ENCODE measurements around the gene NEAT1.

The NEAT1 gene

DNA sequence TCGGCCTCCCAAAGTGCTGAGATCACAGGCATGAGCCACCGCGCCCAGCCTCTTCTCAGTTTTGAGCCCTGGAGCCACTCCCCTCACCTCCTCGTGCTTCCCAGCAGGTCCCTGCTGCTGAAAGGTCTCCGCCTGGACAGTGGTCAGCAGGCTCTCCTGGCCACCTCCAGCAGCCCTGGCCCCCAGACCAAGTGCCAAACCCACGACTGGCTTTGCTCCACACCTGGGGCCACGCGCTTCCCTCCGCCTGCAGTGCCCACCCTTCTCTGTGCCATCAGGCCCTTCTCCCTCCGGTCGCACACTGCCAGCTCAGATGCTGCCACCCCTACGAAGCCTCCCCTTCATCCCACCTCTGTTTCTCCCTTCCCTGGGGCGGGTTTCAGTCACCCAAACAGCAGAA lies 23.3 kb upstream of the NEAT1 start:
- H3K9me2 ChIP-seq (replicated peaks; ENCODE audit: low read depth, low read length) = no peaks in the 10 kb centered on the region
- no peaks in the 10 kb centered on the region for H3K4me1 ChIP-seq (ENCODE audit: insufficient read depth, low read length, poor library complexity, severe bottlenecking)
- H3K4me2 ChIP-seq (ENCODE audit: low read depth, low read length, poor library complexity, severe bottlenecking) = no peak overlapping the region
- H3K36me3 ChIP-seq (ENCODE audit: insufficient read depth, low read length) = peaks cover 42% of the 10 kb centered on the region; the same call in 1 of the 2 replicates
- TF ChIP-seq, protein P1, sequence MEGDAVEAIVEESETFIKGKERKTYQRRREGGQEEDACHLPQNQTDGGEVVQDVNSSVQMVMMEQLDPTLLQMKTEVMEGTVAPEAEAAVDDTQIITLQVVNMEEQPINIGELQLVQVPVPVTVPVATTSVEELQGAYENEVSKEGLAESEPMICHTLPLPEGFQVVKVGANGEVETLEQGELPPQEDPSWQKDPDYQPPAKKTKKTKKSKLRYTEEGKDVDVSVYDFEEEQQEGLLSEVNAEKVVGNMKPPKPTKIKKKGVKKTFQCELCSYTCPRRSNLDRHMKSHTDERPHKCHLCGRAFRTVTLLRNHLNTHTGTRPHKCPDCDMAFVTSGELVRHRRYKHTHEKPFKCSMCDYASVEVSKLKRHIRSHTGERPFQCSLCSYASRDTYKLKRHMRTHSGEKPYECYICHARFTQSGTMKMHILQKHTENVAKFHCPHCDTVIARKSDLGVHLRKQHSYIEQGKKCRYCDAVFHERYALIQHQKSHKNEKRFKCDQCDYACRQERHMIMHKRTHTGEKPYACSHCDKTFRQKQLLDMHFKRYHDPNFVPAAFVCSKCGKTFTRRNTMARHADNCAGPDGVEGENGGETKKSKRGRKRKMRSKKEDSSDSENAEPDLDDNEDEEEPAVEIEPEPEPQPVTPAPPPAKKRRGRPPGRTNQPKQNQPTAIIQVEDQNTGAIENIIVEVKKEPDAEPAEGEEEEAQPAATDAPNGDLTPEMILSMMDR (conservative IDR thresholded peaks at IDR 0.05; ENCODE audit: low read length) = no peak
- TF ChIP-seq EZH2phosphoT487 (IDR thresholded peaks at IDR 0.05; ENCODE audit: borderline replicate concordance) = no peak
- no peaks in the 10 kb centered on the region for H3K79me2 ChIP-seq (ENCODE audit: insufficient read depth, low read length)
- H3K9ac ChIP-seq (ENCODE audit: low read depth, low read length, poor library complexity, severe bottlenecking) = no peak overlapping the region
- no peak overlapping the region for H2AFZ ChIP-seq (ENCODE audit: low read length)
- no peaks in the 10 kb centered on the region for H3F3A ChIP-seq (ENCODE audit: low read depth)
- no peak overlapping the region for H3K4me3 ChIP-seq (ENCODE audit: low read length, poor library complexity, severe bottlenecking)
- H3K27me3 ChIP-seq (ENCODE audit: insufficient read depth, low read length, poor library complexity, severe bottlenecking) = no peaks in the 10 kb centered on the region
- H3K9me3 ChIP-seq (ENCODE audit: insufficient read depth, low read depth, low read length) = no peaks in the 10 kb centered on the region
- peaks cover 2% of the 10 kb centered on the region for H4K20me1 ChIP-seq (ENCODE audit: insufficient read depth, low read length, poor library complexity, severe bottlenecking)

DNA sequence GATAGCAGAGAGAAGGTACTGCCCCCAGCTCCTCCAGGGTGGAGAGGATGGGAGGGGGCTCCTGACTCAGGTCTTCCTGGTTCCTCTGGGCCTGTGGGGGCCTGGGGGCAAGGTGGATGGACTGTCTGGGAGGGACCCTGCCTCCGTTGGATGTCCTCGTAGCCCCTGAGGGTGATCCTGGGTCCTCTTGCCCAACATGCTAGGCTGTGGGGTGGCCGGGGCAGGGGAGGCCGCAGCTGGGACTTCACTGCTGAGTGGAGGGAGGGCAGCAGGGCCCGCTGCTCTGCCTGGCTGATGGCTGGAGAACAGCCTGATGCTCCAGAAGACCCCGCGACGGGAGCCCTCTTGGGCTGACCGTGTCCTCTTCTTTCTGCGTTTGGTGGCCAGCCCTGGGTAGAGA lies 22.8 kb upstream of the NEAT1 start:
- no peak overlapping the region for H2AFZ ChIP-seq (ENCODE audit: low read length)
- H3K9me2 ChIP-seq (replicated peaks; ENCODE audit: low read depth, low read length) = no peaks in the 10 kb centered on the region
- no peaks in the 10 kb centered on the region for H3K4me1 ChIP-seq (ENCODE audit: insufficient read depth, low read length, poor library complexity, severe bottlenecking)
- no peak overlapping the region for H3K4me3 ChIP-seq (ENCODE audit: low read length, poor library complexity, severe bottlenecking)
- H3K79me2 ChIP-seq (ENCODE audit: insufficient read depth, low read length) = no peaks in the 10 kb centered on the region
- peaks cover 42% of the 10 kb centered on the region; the same call in 1 of the 2 replicates for H3K36me3 ChIP-seq (ENCODE audit: insufficient read depth, low read length)
- H3K9ac ChIP-seq (ENCODE audit: low read depth, low read length, poor library complexity, severe bottlenecking) = no peak overlapping the region
- no peak overlapping the region for H3K4me2 ChIP-seq (ENCODE audit: low read depth, low read length, poor library complexity, severe bottlenecking)
- H3K27me3 ChIP-seq (ENCODE audit: insufficient read depth, low read length, poor library complexity, severe bottlenecking) = no peaks in the 10 kb centered on the region
- H4K20me1 ChIP-seq (ENCODE audit: insufficient read depth, low read length, poor library complexity, severe bottlenecking) = peaks cover 2% of the 10 kb centered on the region
- no peaks in the 10 kb centered on the region for H3K9me3 ChIP-seq (ENCODE audit: insufficient read depth, low read depth, low read length)
- TF ChIP-seq, protein P1 (conservative IDR thresholded peaks at IDR 0.05; ENCODE audit: low read length) = no peak
- no peak for TF ChIP-seq EZH2phosphoT487 (IDR thresholded peaks at IDR 0.05; ENCODE audit: borderline replicate concordance)
- H3F3A ChIP-seq (ENCODE audit: low read depth) = no peaks in the 10 kb centered on the region

DNA sequence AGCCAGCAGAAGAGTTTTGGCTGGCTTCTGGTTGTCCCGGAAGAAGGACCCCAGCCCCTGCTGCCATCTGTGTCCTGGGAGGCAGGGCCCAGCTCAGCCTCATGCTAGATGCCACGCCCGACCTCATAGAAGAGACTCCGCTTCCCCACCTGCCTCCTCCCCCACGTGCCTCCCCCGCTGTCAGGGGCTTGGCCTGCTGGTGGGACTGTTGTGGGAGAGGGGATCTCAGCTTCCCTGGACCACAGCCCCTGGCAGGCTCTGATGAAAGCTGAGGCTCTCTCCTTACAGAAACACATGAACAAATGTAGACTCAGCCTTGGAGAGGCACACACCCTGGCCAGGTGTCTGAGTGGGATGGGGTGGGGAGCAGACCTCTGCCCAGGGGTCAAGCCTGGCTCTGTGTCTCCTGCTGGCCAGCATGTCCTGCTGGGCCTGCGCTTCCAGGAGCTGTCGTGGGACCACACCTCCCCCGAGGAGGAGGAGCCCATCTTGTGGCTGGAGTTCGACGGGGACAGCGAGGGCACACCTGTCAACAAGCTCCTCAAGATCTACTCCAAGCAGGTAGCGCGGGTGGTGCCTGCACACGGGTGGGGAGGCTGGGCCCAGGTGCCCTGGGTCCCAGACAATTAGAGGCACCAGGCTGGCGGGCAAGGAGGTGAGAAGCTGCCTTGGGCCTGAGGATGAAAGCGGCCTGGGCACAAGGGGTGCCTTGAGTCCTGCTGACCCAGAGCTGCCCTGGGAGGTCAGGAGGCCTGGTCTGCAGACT lies 22.1 kb upstream of the NEAT1 start:
- peaks cover 47% of the 10 kb centered on the region; the same call in 1 of the 2 replicates for H3K36me3 ChIP-seq (ENCODE audit: insufficient read depth, low read length)
- H3K79me2 ChIP-seq (ENCODE audit: insufficient read depth, low read length) = no peaks in the 10 kb centered on the region
- no peaks in the 10 kb centered on the region for H3F3A ChIP-seq (ENCODE audit: low read depth)
- no peaks in the 10 kb centered on the region for H3K9me2 ChIP-seq (replicated peaks; ENCODE audit: low read depth, low read length)
- H3K4me1 ChIP-seq (ENCODE audit: insufficient read depth, low read length, poor library complexity, severe bottlenecking) = no peaks in the 10 kb centered on the region
- no peak overlapping the region for H3K9ac ChIP-seq (ENCODE audit: low read depth, low read length, poor library complexity, severe bottlenecking)
- peaks cover 2% of the 10 kb centered on the region for H4K20me1 ChIP-seq (ENCODE audit: insufficient read depth, low read length, poor library complexity, severe bottlenecking)
- no peaks in the 10 kb centered on the region for H3K9me3 ChIP-seq (ENCODE audit: insufficient read depth, low read depth, low read length)
- no peak overlapping the region for H3K4me3 ChIP-seq (ENCODE audit: low read length, poor library complexity, severe bottlenecking)
- no peak overlapping the region for H2AFZ ChIP-seq (ENCODE audit: low read length)
- no peak overlapping the region for H3K4me2 ChIP-seq (ENCODE audit: low read depth, low read length, poor library complexity, severe bottlenecking)
- no peak for TF ChIP-seq EZH2phosphoT487 (IDR thresholded peaks at IDR 0.05; ENCODE audit: borderline replicate concordance)
- TF ChIP-seq, protein P1 (conservative IDR thresholded peaks at IDR 0.05; ENCODE audit: low read length) = no peak
- H3K27me3 ChIP-seq (ENCODE audit: insufficient read depth, low read length, poor library complexity, severe bottlenecking) = no peaks in the 10 kb centered on the region
